Hematopoietic multipotent progenitor cell treated with erythropoietin and hydrocortisone succinate and interleukin-3 and kit ligand, for 4 days (in vitro differentiated cells): ENCODE data around the gene GNAT1.
"Not testable (repeated sequence)": the region's sequence is repeated elsewhere in the genome, so short reads cannot be mapped to it uniquely, and the experiment has no call there.

ENCODE experiments used
- DNase-seq: peaks from one replicate; pipeline ENCODE4 v3.0.0-alpha.2; 2015

Gene GNAT1

GRCh38 chr3:50222169-50222528, 30.7 kb downstream of the GNAT1 start:
- DNase-seq = no peak

DNA sequence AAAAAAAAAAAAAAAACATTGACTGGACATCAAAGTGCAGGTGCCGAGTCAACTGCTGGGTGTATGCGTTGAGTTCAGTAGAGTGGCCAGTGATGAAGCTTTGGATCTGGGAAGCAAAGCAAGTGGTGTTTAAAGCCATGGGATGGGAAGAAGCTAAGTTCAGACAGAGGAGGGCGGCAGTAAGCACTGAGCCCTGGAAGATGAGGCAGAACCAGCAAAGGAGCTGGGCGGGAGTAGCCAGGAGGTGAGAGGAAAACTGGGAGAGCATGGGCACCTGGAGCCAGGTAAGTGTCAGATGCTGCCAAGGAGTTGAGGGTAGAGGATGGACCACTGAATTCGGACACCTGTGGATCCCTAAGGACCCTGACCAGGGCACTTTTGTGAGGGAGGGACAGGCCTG, 33.2 kb downstream of the GNAT1 start:
- DNase-seq = no peak

- peak; percentile 67 for DNase-seq
Measured at GRCh38 chr3:50226888-50227389, 35.5 kb downstream of the GNAT1 start.

DNA sequence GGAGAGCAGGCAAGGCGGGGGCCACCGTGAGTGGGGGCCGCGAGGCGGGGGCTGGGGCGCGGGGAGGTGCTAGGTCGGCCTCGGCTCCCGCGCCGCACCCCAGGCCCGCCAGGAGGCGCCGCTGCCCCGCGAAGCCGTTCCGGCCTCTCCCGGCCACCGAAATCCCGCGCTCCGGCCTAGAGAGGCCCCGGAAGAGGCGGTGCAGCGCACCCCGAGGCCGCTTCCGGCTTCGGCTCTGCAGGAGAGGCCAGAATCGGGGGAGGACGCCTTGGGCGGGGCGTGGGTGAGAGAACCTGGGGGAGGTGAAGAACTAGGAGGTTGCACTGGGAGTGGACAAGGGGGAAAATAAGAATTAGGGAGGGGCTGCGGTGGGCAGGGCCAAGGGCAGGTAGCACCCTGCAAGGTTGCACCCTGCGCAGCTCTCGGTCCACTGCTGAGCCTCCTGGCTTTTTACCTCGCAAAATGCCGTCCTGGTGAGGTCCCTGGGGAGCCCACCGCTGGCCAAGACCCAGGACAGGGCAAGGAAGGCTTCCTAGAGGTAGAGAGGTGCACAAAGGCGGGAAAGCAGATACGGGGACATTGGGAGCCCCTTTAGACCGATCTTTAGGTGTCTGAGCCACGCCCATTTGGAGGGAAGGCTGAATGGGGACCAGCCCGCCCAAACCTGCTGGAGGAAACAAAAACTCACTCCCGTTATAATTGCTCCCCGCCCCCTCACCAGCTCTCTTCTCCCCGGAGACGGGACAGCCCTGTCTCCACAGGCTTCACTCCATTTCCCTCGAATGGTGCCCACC, 36.2 kb downstream of the GNAT1 start:
- DNase-seq = peak; percentile 97

GRCh38 chr3:50228184-50228763, 36.9 kb downstream of the GNAT1 start:
- DNase-seq = not testable (repeated sequence)

DNA sequence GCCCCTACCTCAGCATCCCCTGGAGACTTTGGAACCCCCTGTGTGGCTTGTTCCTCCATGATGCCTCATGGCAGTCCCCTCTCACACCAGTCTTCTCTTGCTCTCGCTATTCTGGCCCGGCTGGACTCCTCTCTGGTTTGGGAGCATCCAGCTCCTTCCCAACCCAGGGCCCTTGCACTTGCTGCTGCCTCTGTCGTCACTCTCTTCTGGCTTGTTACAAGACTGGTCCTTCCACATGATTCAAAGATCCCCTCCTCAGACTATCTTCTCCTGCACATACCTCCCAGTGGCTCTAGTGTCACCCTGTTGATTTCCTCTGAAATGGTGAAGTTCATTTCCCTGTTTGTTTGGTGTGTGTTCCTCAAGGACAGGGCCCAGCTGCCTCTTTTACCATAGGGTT, 38.1 kb downstream of the GNAT1 start:
- no peak for DNase-seq

GRCh38 chr3:50230104-50230793, 38.8 kb downstream of the GNAT1 start:
- DNase-seq = no peak

DNA sequence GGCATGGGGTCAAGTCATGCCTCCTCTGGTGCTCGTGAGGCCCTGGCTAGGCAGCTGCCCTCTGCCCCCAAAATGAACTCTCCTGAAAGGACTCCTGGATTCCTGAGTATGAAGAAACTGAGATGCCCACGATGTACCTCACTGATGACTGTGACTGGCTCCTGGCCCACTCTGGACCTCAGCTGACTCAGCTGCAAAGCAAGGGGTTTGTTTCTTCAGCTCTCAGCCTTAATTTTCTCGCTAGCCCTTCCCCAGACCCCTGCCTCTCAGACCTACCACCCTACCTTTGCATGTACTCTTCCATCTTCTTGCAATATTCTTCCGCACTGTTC, 39.4 kb downstream of the GNAT1 start:
- DNase-seq = no peak

DNA sequence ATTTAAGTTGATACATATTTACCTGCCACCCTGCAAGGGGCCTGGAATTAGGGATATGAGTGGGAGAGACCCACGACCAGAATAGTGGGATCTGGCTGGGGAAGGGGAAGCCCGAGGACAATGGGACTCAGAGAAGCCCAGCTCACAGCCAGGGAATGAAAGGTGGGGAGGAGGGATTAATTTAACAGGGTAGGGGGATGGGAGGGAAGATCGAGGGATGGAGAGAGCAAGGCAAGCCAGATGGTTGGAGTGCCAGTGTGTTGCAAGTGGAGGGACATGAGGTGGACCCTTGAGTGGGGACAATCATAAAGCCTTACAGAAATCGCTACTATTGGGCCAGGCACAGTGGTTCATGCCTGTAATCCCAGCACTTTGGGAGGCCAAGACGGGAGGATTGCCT, 40.2 kb downstream of the GNAT1 start:
- no peak for DNase-seq

GRCh38 chr3:50232303-50232702, 40.9 kb downstream of the GNAT1 start:
- DNase-seq = no peak

DNA sequence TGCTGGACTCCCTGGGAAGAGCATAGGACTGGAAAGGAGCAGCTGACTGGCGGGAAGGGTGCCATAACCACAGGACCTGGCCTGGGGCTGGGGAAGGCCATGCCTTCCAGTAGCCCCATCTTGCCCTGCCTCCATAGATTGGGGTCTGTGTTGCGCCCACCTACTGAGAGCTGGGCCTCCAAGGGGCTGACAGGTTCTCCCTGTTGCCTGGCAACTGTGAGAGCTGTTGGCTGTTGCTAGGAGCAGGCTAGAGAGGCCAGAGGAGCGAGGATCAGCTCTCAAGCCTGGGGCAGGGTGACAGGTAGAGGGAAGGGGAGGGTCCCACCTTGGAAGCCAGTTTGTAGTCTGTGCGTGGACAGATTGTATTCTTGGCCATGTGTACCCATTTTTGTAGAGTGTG, 41.8 kb downstream of the GNAT1 start:
- no peak for DNase-seq

- DNase-seq = peak; percentile 99
Measured at GRCh38 chr3:50235716-50236483, 44.5 kb downstream of the GNAT1 start, which contains the start of gene GNAI2. TSS of gene GNAI2 (plus strand) at chr3:50236204. CDS start at chr3:50236336, 132 bp downstream.

DNA sequence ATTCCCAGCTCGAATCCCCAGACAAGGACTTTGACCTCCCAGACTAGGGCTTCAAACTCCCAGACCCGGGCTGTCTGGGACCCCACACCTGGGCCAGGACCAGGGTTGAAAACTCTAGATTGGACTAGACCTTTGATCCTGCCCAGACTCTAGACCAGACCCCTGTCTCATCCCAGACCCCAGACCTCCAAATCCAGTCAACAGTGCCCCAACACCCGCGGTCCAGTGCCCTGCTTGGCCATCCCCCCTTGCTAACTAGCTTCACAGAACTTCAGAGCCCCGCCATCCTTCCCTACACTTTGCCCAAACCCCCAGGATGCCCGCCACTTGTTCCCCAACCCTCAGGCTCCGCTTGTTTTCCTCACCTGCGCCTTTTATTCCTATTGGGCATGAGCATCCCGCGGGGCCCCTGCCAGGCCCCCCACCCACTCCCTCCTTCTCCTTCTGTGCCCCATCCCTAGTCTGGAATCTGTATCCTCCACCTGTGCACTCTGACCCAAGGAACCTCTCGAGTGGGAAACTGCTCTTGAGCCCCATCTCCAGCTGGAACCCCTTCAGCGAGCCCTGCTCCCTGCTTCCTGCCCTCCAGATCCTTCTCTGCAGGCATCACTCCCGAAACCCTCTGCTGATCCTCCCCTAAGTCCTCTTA, 45.2 kb downstream of the GNAT1 start:
- no peak for DNase-seq

GRCh38 chr3:50237133-50237651, 45.8 kb downstream of the GNAT1 start:
- DNase-seq = peak; percentile 61

GRCh38 chr3:50237754-50238548, 46.5 kb downstream of the GNAT1 start:
- peak; percentile 96 for DNase-seq

- DNase-seq = peak; percentile 80
Measured at GRCh38 chr3:50238549-50239026, 47.2 kb downstream of the GNAT1 start.

- DNase-seq = no peak
Measured at GRCh38 chr3:50239649-50240048, 48.2 kb downstream of the GNAT1 start.

DNA sequence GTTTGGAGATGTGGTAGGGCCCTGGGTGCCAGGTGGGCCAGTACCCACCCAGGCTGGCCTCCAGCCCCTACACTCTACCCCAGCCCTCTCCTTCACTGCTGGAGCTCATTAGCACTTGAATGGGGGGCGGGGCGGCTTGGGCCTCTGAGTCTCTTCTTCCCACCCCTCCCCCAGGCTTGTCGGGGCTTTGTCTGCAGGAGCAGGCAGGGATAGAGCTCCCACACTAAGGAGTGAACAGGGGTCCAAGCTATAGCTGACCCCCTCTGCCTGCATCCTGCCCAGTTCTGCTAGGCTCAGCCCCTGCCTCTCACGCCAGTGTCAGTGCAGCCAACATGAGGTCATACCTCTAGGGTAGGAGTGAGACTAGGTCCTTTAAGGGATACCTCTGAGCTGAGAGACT, 49.8 kb downstream of the GNAT1 start:
- no peak for DNase-seq

GRCh38 chr3:50241713-50242380, 50.4 kb downstream of the GNAT1 start:
- DNase-seq = no peak

DNA sequence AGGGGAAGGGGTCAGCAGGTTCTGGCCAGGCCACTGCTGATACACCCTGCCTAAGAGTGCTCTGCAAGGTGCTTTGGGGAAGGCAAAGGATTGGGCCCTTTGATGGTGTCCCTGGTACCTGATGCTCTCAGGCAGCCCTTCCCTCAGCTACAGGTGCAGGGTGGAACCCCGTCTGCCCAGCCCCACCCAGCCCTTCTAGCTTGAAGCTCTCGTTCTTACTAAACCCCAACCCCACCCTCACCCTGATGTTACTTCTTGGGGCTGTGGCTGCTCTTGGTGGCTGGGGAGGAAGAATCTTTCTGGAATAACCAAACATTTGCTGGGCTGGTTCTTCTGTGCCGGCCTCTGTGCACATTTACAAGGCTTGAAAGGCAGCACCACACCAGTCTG, 51.0 kb downstream of the GNAT1 start:
- no peak for DNase-seq
